ENCODE data around the gene CRTC1. TPM values are rescaled to one million over a fixed set of nuclear protein-coding genes. Genes with fewer than 3 reads are reported as not detected.

CRTC1 gene
- total and polyA plus RNA-seq, 2 of the 13 experiments (the other 11 are each of a cell fraction or from before 2014, with no cell fraction given), result 2.0 to 2.7 TPM

GRCh38 chr19:18713550-18714117 is 30.2 kb downstream of the CRTC1 start (continued):
- TF ChIP-seq CCDC6 (CRISPR knock-in tag; IDR thresholded peaks at IDR 0.05), result no peak
- no peak for TF ChIP-seq ZNF878 (CRISPR knock-in tag; IDR thresholded peaks at IDR 0.05)
- no peak for TF ChIP-seq RBM22 (optimal IDR thresholded peaks at IDR 0.05; ENCODE audit: low read length)
- no peak for TF ChIP-seq RAD51 (IDR thresholded peaks at IDR 0.05; ENCODE audit: borderline replicate concordance)
- TF ChIP-seq MAF1 (CRISPR knock-in tag; IDR thresholded peaks at IDR 0.05; ENCODE audit: borderline replicate concordance), result no peak
- no peak for TF ChIP-seq ZNF607 (CRISPR knock-in tag; IDR thresholded peaks at IDR 0.05; ENCODE audit: borderline replicate concordance)
- no peak for TF ChIP-seq ZNF790 (CRISPR knock-in tag; IDR thresholded peaks at IDR 0.05; ENCODE audit: borderline replicate concordance)
- TF ChIP-seq SKI (IDR thresholded peaks at IDR 0.05; ENCODE audit: partially characterized antibody), result no peak
- TF ChIP-seq TBX2 (CRISPR knock-in tag; IDR thresholded peaks at IDR 0.05; ENCODE audit: borderline replicate concordance), result peak; percentile 85
- TF ChIP-seq THAP11 (CRISPR knock-in tag; IDR thresholded peaks at IDR 0.05), result no peak
- peak; percentile 47; the same call in 1 of the 2 replicates for TF ChIP-seq ZNF292 (CRISPR knock-in tag; IDR thresholded peaks at IDR 0.05; ENCODE audit: borderline replicate concordance, low read depth)
- TF ChIP-seq ZFX (CRISPR knock-in tag; IDR thresholded peaks at IDR 0.05; ENCODE audit: low read depth), result peak; percentile 82
- no peak for TF ChIP-seq SOX6 (IDR thresholded peaks at IDR 0.05)
- peak; percentile 61 for TF ChIP-seq SOX6 (CRISPR knock-in tag; IDR thresholded peaks at IDR 0.05)
- no peak for TF ChIP-seq ZBTB49 (CRISPR knock-in tag; IDR thresholded peaks at IDR 0.05; ENCODE audit: borderline replicate concordance)
- TF ChIP-seq MIER3 (CRISPR knock-in tag; IDR thresholded peaks at IDR 0.05; ENCODE audit: borderline replicate concordance), result no peak
- TF ChIP-seq, protein P1, sequence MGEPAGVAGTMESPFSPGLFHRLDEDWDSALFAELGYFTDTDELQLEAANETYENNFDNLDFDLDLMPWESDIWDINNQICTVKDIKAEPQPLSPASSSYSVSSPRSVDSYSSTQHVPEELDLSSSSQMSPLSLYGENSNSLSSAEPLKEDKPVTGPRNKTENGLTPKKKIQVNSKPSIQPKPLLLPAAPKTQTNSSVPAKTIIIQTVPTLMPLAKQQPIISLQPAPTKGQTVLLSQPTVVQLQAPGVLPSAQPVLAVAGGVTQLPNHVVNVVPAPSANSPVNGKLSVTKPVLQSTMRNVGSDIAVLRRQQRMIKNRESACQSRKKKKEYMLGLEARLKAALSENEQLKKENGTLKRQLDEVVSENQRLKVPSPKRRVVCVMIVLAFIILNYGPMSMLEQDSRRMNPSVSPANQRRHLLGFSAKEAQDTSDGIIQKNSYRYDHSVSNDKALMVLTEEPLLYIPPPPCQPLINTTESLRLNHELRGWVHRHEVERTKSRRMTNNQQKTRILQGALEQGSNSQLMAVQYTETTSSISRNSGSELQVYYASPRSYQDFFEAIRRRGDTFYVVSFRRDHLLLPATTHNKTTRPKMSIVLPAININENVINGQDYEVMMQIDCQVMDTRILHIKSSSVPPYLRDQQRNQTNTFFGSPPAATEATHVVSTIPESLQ (CRISPR knock-in tag; conservative IDR thresholded peaks at IDR 0.05), result no peak
- no peak for TF ChIP-seq ZNF224 (CRISPR knock-in tag; IDR thresholded peaks at IDR 0.05)
- no peak for TF ChIP-seq BCL6 (CRISPR knock-in tag; IDR thresholded peaks at IDR 0.05)
- TF ChIP-seq ZNF510 (CRISPR knock-in tag; IDR thresholded peaks at IDR 0.05; ENCODE audit: low read depth), result no peak
- TF ChIP-seq, protein P2, sequence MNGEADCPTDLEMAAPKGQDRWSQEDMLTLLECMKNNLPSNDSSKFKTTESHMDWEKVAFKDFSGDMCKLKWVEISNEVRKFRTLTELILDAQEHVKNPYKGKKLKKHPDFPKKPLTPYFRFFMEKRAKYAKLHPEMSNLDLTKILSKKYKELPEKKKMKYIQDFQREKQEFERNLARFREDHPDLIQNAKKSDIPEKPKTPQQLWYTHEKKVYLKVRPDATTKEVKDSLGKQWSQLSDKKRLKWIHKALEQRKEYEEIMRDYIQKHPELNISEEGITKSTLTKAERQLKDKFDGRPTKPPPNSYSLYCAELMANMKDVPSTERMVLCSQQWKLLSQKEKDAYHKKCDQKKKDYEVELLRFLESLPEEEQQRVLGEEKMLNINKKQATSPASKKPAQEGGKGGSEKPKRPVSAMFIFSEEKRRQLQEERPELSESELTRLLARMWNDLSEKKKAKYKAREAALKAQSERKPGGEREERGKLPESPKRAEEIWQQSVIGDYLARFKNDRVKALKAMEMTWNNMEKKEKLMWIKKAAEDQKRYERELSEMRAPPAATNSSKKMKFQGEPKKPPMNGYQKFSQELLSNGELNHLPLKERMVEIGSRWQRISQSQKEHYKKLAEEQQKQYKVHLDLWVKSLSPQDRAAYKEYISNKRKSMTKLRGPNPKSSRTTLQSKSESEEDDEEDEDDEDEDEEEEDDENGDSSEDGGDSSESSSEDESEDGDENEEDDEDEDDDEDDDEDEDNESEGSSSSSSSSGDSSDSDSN (CRISPR knock-in tag; IDR thresholded peaks at IDR 0.05), result peak; percentile 42; the same call in 1 of the 2 replicates
- TF ChIP-seq, protein P3, sequence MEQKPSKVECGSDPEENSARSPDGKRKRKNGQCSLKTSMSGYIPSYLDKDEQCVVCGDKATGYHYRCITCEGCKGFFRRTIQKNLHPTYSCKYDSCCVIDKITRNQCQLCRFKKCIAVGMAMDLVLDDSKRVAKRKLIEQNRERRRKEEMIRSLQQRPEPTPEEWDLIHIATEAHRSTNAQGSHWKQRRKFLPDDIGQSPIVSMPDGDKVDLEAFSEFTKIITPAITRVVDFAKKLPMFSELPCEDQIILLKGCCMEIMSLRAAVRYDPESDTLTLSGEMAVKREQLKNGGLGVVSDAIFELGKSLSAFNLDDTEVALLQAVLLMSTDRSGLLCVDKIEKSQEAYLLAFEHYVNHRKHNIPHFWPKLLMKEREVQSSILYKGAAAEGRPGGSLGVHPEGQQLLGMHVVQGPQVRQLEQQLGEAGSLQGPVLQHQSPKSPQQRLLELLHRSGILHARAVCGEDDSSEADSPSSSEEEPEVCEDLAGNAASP (CRISPR knock-in tag; IDR thresholded peaks at IDR 0.05; ENCODE audit: borderline replicate concordance), result peak; percentile 21; the same call in 1 of the 2 replicates
- TF ChIP-seq SETDB1 (CRISPR knock-in tag; IDR thresholded peaks at IDR 0.05; ENCODE audit: borderline replicate concordance), result no peak
- no peak for TF ChIP-seq ADNP (CRISPR knock-in tag; IDR thresholded peaks at IDR 0.05)

Measured in HepG2 (cell line).